Lower lobe of right lung (tissue), 2 donors: ENCODE measurements around the gene MMP15. TPM values are rescaled to one million over a fixed set of nuclear protein-coding genes. Genes with fewer than 3 reads are reported as not detected.
A peak's percentile ranks its signal among the peaks of the same experiment; 100 is the strongest.
"Not testable (repeated sequence)": the region's sequence is repeated elsewhere in the genome, so short reads cannot be mapped to it uniquely, and the experiment has no call there.

ENCODE experiments used
- ATAC-seq, 2 donors: fragments of 200-7000 bp; cut with Tn5 transposase; one replicate each; pipeline ENCODE4 v1.9.1; 2020 to 2022; ENCODE audit warnings: mild to moderate bottlenecking in 2 of 2, moderate library complexity in 2 of 2
- DNase-seq: peaks from one replicate; pipeline ENCODE4 v3.0.0-alpha.2; 2020
- H3K27ac ChIP-seq: fragments of 200-600 bp; one replicate; pipeline ENCODE4 v1.8.0; 2022
- H3K27me3 ChIP-seq: fragments of 200-600 bp; one replicate; pipeline ENCODE4 v1.8.0; 2022; ENCODE audit warnings: low read depth
- H3K36me3 ChIP-seq: fragments of 200-600 bp; one replicate; pipeline ENCODE4 v1.8.0; 2022; ENCODE audit warnings: mild to moderate bottlenecking
- H3K4me1 ChIP-seq: fragments of 200-600 bp; one replicate; pipeline ENCODE4 v1.8.0; 2022
- H3K4me3 ChIP-seq: fragments of 200-600 bp; one replicate; pipeline ENCODE4 v1.8.0; 2022; ENCODE audit warnings: mild to moderate bottlenecking
- H3K9me3 ChIP-seq: fragments of 200-600 bp; one replicate; pipeline ENCODE4 v1.8.0; 2022
- CTCF ChIP-seq: fragments of 200-600 bp; IDR thresholded peaks from one replicate; pipeline ENCODE4 v1.8.0; 2022; ENCODE audit warnings: antibody characterized with exemption, mild to moderate bottlenecking
- intact Hi-C: fragments of 100-400 bp; cut with DNase I; formaldehyde crosslinking; loops from one replicate; pipeline ENCODE4 v1.11.0; 2022
- total RNA-seq: library from RNA; stranded (reverse); fragmentation: NEBNext Ultra II Directional; extraction: Animal tissue kit (Norgen Biotek cat#: 25700); gene quantifications from one replicate; pipeline ENCODE4 v1.2.1, GENCODE V29; 2021
- donor health status: DM: no; HTN: yes; CAD: no; lungs with severe emphysema.

MMP15 gene
- total RNA-seq, 1 donor from 2014 or later = 21.5 TPM

GRCh38 chr16:58074657-58075056, 49.1 kb downstream of the MMP15 start:
- DNase-seq (no peak), ATAC-seq (no peak)
- Histone ChIP-seq H3K9me3 (no peaks in the 10 kb centered on the region), H3K36me3 (no peaks in the 10 kb centered on the region), H3K27me3 (no peaks in the 10 kb centered on the region), H3K27ac (no peak overlapping the region), H3K4me3 (no peak overlapping the region), H3K4me1 (no peaks in the 10 kb centered on the region)
- intact Hi-C loops = no loop called here
- no peak for TF ChIP-seq CTCF

DNA sequence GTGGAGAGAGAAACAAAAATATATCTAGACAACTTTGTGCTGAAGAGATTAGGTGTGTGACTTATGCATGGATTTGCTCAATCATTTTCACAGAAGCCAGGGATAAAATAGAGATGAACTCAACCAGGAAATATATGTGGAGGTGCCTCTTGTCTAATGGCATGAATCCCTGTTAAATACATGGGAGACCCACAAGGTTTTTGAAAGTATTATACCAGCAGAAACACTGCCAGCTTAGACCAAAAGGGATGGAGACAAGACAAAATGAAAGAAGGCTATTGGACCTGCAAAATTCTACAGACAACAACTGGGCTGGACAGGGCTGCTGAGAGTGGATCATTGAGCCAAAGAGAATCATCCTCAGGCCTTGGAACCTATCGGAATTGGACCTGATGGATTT, 51.0 kb downstream of the MMP15 start:
- Histone ChIP-seq H3K27ac (no peak overlapping the region), H3K36me3 (no peaks in the 10 kb centered on the region), H3K4me1 (peaks cover 8% of the 10 kb centered on the region), H3K4me3 (no peak overlapping the region), H3K27me3 (no peaks in the 10 kb centered on the region), H3K9me3 (no peaks in the 10 kb centered on the region)
- no peak for DNase-seq
- ATAC-seq = no peak
- intact Hi-C loops = no loop called here
- no peak for TF ChIP-seq CTCF

GRCh38 chr16:58077796-58078195, 52.2 kb downstream of the MMP15 start:
- Histone ChIP-seq H3K4me3 (no peak overlapping the region), H3K36me3 (no peaks in the 10 kb centered on the region), H3K9me3 (no peaks in the 10 kb centered on the region), H3K27me3 (no peaks in the 10 kb centered on the region), H3K27ac (no peak overlapping the region), H3K4me1 (peaks cover 8% of the 10 kb centered on the region)
- no peak for DNase-seq
- no peak for ATAC-seq
- intact Hi-C loops = no loop called here
- TF ChIP-seq CTCF = no peak

DNA sequence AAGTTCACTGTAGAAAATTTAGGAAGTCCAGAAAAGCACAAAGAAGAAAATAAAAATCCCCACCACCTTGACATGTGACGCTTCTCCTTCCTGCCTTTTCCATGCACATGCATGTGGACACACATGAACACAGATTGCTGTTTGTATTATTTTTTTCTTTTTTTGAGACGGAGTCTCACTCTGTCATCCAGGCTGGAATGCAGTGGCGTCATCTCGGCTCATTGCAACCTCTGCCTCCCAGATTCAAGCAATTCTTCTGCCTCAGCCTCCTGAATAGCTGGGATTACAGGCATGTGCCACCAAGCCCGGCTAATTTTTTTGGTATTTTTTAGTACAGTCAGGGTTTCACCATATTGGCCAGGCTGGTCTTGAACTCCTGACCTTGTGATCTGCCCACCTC, 55.1 kb downstream of the MMP15 start:
- intact Hi-C loops, H3K4me3 ChIP-seq, H3K9me3 ChIP-seq, H3K36me3 ChIP-seq, H3K4me1 ChIP-seq, ATAC-seq, H3K27me3 ChIP-seq, DNase-seq: not testable (repeated sequence)
- peak overlapping the region; percentile 41 for H3K27ac ChIP-seq

- DNase-seq (no peak), ATAC-seq (no peak)
- intact Hi-C loops = no loop called here
- Histone ChIP-seq H3K36me3 (no peaks in the 10 kb centered on the region), H3K9me3 (no peaks in the 10 kb centered on the region), H3K4me3 (no peak overlapping the region), H3K4me1 (peaks cover 8% of the 10 kb centered on the region), H3K27me3 (no peaks in the 10 kb centered on the region), H3K27ac (no peak overlapping the region)
- no peak for TF ChIP-seq CTCF
Measured at GRCh38 chr16:58082381-58082780, 56.8 kb downstream of the MMP15 start.

DNA sequence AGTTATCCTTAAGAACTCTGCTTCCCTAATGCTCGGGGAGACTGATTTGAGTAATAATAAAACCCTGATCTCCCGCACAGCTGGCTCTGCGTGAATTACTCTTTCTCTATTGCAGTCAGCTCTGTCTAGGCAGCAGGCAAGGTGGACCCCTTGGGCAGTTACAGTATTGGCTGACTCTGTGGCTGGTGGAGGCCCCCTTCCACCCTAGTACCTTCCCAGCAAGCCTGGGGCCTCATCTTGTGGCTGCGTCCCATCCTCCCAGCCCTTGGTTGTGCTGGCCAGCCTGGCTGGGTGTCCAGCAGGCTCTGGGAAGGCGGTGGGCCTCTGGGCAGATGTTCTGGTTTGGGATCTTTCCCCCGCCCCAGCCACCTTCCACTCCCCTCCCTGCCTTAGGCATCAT, 59.1 kb downstream of the MMP15 start:
- H3K4me1 ChIP-seq = peaks cover 8% of the 10 kb centered on the region
- intact Hi-C loops = no loop called here
- DNase-seq = no peak
- no peaks in the 10 kb centered on the region for H3K27me3 ChIP-seq
- H3K36me3 ChIP-seq = no peaks in the 10 kb centered on the region
- no peak for ATAC-seq
- no peak overlapping the region for H3K4me3 ChIP-seq
- H3K27ac ChIP-seq = no peak overlapping the region
- TF ChIP-seq CTCF = no peak
- H3K9me3 ChIP-seq = no peaks in the 10 kb centered on the region
